Measurements from ENCODE around the gene SIGLEC12.

SIGLEC12 gene

DNA sequence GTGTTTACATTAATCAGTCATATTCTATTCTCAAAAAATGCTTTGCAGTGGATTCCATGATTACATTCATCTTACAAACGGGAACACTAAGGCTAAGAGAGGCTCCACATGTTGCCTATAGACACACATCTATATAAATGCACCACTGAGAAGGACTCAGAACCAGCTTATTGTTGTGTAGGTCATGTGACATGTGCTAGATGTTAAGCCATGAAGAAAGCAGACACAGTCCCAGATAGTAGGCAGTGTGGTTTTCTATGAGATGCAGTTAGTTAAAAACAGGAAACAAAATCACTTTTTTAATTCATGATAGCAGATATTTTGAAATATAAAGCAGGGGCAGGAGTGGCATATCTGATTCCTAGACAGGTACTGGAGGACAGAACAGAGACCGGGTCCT is 19.1 kb upstream of the SIGLEC12 start:
- TF ChIP-seq, protein P1, sequence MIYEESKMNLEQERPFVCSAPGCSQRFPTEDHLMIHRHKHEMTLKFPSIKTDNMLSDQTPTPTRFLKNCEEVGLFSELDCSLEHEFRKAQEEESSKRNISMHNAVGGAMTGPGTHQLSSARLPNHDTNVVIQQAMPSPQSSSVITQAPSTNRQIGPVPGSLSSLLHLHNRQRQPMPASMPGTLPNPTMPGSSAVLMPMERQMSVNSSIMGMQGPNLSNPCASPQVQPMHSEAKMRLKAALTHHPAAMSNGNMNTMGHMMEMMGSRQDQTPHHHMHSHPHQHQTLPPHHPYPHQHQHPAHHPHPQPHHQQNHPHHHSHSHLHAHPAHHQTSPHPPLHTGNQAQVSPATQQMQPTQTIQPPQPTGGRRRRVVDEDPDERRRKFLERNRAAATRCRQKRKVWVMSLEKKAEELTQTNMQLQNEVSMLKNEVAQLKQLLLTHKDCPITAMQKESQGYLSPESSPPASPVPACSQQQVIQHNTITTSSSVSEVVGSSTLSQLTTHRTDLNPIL (CRISPR knock-in tag; IDR thresholded peaks at IDR 0.05; ENCODE audit: low read depth) = no peak
- TF ChIP-seq, protein P2, sequence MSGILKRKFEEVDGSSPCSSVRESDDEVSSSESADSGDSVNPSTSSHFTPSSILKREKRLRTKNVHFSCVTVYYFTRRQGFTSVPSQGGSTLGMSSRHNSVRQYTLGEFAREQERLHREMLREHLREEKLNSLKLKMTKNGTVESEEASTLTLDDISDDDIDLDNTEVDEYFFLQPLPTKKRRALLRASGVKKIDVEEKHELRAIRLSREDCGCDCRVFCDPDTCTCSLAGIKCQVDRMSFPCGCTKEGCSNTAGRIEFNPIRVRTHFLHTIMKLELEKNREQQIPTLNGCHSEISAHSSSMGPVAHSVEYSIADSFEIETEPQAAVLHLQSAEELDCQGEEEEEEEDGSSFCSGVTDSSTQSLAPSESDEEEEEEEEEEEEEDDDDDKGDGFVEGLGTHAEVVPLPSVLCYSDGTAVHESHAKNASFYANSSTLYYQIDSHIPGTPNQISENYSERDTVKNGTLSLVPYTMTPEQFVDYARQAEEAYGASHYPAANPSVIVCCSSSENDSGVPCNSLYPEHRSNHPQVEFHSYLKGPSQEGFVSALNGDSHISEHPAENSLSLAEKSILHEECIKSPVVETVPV (CRISPR knock-in tag; IDR thresholded peaks at IDR 0.05) = no peak
- TF ChIP-seq TCF4 (CRISPR knock-in tag; IDR thresholded peaks at IDR 0.05; ENCODE audit: borderline replicate concordance) = no peak
- no peak for TF ChIP-seq ZNF8 (CRISPR knock-in tag; IDR thresholded peaks at IDR 0.05)
- no peak for TF ChIP-seq RARB (CRISPR knock-in tag; IDR thresholded peaks at IDR 0.05)
- no peak for TF ChIP-seq CSDC2 (CRISPR knock-in tag; IDR thresholded peaks at IDR 0.05)
- TF ChIP-seq, protein P3, sequence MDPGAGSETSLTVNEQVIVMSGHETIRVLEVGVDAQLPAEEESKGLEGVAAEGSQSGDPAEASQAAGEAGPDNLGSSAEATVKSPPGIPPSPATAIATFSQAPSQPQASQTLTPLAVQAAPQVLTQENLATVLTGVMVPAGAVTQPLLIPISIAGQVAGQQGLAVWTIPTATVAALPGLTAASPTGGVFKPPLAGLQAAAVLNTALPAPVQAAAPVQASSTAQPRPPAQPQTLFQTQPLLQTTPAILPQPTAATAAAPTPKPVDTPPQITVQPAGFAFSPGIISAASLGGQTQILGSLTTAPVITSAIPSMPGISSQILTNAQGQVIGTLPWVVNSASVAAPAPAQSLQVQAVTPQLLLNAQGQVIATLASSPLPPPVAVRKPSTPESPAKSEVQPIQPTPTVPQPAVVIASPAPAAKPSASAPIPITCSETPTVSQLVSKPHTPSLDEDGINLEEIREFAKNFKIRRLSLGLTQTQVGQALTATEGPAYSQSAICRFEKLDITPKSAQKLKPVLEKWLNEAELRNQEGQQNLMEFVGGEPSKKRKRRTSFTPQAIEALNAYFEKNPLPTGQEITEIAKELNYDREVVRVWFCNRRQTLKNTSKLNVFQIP (CRISPR knock-in tag; IDR thresholded peaks at IDR 0.05; ENCODE audit: borderline replicate concordance, low read depth) = no peak
- TF ChIP-seq ARNTL (CRISPR knock-in tag; IDR thresholded peaks at IDR 0.05; ENCODE audit: borderline replicate concordance, low read depth) = no peak
- TF ChIP-seq SNAI2 (CRISPR knock-in tag; IDR thresholded peaks at IDR 0.05) = no peak
- TF ChIP-seq, protein P4, sequence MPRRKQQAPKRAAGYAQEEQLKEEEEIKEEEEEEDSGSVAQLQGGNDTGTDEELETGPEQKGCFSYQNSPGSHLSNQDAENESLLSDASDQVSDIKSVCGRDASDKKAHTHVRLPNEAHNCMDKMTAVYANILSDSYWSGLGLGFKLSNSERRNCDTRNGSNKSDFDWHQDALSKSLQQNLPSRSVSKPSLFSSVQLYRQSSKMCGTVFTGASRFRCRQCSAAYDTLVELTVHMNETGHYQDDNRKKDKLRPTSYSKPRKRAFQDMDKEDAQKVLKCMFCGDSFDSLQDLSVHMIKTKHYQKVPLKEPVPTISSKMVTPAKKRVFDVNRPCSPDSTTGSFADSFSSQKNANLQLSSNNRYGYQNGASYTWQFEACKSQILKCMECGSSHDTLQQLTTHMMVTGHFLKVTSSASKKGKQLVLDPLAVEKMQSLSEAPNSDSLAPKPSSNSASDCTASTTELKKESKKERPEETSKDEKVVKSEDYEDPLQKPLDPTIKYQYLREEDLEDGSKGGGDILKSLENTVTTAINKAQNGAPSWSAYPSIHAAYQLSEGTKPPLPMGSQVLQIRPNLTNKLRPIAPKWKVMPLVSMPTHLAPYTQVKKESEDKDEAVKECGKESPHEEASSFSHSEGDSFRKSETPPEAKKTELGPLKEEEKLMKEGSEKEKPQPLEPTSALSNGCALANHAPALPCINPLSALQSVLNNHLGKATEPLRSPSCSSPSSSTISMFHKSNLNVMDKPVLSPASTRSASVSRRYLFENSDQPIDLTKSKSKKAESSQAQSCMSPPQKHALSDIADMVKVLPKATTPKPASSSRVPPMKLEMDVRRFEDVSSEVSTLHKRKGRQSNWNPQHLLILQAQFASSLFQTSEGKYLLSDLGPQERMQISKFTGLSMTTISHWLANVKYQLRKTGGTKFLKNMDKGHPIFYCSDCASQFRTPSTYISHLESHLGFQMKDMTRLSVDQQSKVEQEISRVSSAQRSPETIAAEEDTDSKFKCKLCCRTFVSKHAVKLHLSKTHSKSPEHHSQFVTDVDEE (CRISPR knock-in tag; IDR thresholded peaks at IDR 0.05) = no peak
- no peak for ATAC-seq

DNA sequence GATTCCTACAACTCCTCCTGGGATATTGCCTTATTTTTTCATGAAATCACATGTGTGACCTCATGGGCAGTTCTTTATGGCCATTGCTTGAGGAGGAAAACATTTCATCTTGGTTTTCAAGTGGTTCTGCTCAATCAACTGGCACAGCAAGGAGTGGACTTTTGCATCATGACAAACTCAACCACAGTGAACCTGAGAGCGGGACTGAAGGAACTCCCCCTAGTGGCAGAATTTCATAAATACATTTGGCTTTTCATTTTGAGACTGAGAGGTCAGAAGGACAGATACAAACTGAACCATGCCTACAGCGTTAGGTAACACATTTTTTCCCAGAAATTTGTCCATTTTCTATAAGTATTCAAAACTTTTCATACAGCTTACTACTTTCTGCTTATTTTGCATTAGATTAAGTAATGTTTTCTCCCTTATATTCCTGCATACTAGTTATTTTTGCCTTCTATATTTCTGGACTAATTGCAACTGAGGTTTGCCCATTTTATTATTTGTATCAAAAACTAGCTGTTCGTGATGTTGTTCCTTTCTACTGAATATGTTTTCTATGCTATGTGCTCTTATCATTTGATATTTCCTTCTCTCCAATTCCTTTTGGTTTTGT is 13.4 kb upstream of the SIGLEC12 start:
- TF ChIP-seq OSR1 (CRISPR knock-in tag; IDR thresholded peaks at IDR 0.05) (no peak), PPARA (CRISPR knock-in tag; IDR thresholded peaks at IDR 0.05; ENCODE audit: borderline replicate concordance) (no peak), BACH2 (CRISPR knock-in tag; IDR thresholded peaks at IDR 0.05; ENCODE audit: borderline replicate concordance) (no peak), ZFP30 (CRISPR knock-in tag; IDR thresholded peaks at IDR 0.05) (no peak), ZNF70 (CRISPR knock-in tag; IDR thresholded peaks at IDR 0.05) (no peak), ZNF8 (CRISPR knock-in tag; IDR thresholded peaks at IDR 0.05) (no peak), TOX (CRISPR knock-in tag; IDR thresholded peaks at IDR 0.05; ENCODE audit: borderline replicate concordance) (no peak), ZC3H10 (CRISPR knock-in tag; IDR thresholded peaks at IDR 0.05) (no peak), CSDC2 (CRISPR knock-in tag; IDR thresholded peaks at IDR 0.05) (no peak)
- peak; percentile 76 for ATAC-seq

DNA sequence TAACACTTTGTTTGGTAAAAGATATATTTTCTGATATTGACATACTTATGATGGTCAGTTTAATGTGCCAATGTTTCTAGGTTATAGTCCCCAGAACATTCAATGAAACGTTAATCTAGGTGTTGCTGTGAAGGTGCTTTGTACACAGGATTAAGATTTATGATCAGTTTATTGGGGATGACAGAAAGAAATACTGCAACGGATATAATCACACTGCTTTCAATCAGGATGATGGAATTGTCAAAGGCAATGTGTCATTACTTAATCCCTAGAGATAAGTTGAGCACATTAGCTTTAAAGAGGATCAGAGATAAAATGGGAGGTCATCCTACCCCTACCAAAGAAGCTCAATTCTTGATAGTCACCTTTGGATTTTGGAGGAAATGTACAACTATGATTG is 12.4 kb upstream of the SIGLEC12 start:
- TF ChIP-seq ZNF8 (CRISPR knock-in tag; IDR thresholded peaks at IDR 0.05) (no peak), ZNF565 (CRISPR knock-in tag; conservative IDR thresholded peaks at IDR 0.05; ENCODE audit: low read depth) (no peak), GLIS3 (CRISPR knock-in tag; IDR thresholded peaks at IDR 0.05) (no peak), SNAI2 (CRISPR knock-in tag; IDR thresholded peaks at IDR 0.05) (no peak), TOX (CRISPR knock-in tag; IDR thresholded peaks at IDR 0.05; ENCODE audit: borderline replicate concordance) (no peak), ZNF70 (CRISPR knock-in tag; IDR thresholded peaks at IDR 0.05) (no peak), ZC3H10 (CRISPR knock-in tag; IDR thresholded peaks at IDR 0.05) (no peak), BACH2 (CRISPR knock-in tag; IDR thresholded peaks at IDR 0.05; ENCODE audit: borderline replicate concordance) (no peak), ESRRG (CRISPR knock-in tag; IDR thresholded peaks at IDR 0.05) (no peak), ISL1 (CRISPR knock-in tag; IDR thresholded peaks at IDR 0.05) (no peak)
- TF ChIP-seq, protein P4 (CRISPR knock-in tag; IDR thresholded peaks at IDR 0.05) = no peak
- TF ChIP-seq, protein P3 (CRISPR knock-in tag; IDR thresholded peaks at IDR 0.05; ENCODE audit: borderline replicate concordance, low read depth) = no peak
- ATAC-seq = no peak
